ENCODE measurements around the gene AGPAT2. TPM values are rescaled to one million over a fixed set of nuclear protein-coding genes. Genes with fewer than 3 reads are reported as not detected.

AGPAT2 gene
- total RNA-seq, 1 experiment from 2014 or later = 40.4 TPM

- CTCF ChIA-PET = no interaction called here
- DNase-seq = no peak
- no TSS peak for BruUV-seq (replicated peaks)
These were observed 45.4 kb upstream of the AGPAT2 start for GRCh38 chr9:136732444-136733178.

GRCh38 chr9:136729926-136730325 is 42.7 kb upstream of the AGPAT2 start:
- H3K9me3 Mint-ChIP-seq (ENCODE audit: low read depth, unreplicated experiment) = no peaks in the 10 kb centered on the region
- CTCF ChIA-PET = no interaction called here
- no peak for TF ChIP-seq CTCF (IDR thresholded peaks at IDR 0.05; ENCODE audit: unreplicated experiment)
- DNase-seq = no peak
- H3K4me1 Mint-ChIP-seq (ENCODE audit: low read depth, unreplicated experiment) = peaks cover 10% of the 10 kb centered on the region
- TSS peak; percentile 13 for BruUV-seq (replicated peaks)
- H3K4me3 Mint-ChIP-seq (ENCODE audit: low read depth, unreplicated experiment) = no peak overlapping the region
- no peaks in the 10 kb centered on the region for H3K27me3 Mint-ChIP-seq (ENCODE audit: unreplicated experiment)
- intact Hi-C loops (cut with micrococcal nuclease; ENCODE audit: unreplicated experiment) = no loop called here
- H3K27ac Mint-ChIP-seq (ENCODE audit: unreplicated experiment) = no peak overlapping the region
- peaks cover 41% of the 10 kb centered on the region for H3K36me3 Mint-ChIP-seq (ENCODE audit: insufficient read depth, unreplicated experiment)

More at GRCh38 chr9:136732444-136733178, 45.4 kb upstream of the AGPAT2 start:
- no peak for TF ChIP-seq CTCF (IDR thresholded peaks at IDR 0.05; ENCODE audit: unreplicated experiment)
- H3K4me1 Mint-ChIP-seq (ENCODE audit: low read depth, unreplicated experiment) = no peaks in the 10 kb centered on the region
- H3K36me3 Mint-ChIP-seq (ENCODE audit: insufficient read depth, unreplicated experiment) = peaks cover 18% of the 10 kb centered on the region
- no peaks in the 10 kb centered on the region for H3K9me3 Mint-ChIP-seq (ENCODE audit: low read depth, unreplicated experiment)
- intact Hi-C loops (cut with micrococcal nuclease; ENCODE audit: unreplicated experiment) = no loop called here
- no peak overlapping the region for H3K4me3 Mint-ChIP-seq (ENCODE audit: low read depth, unreplicated experiment)
- no peak overlapping the region for H3K27ac Mint-ChIP-seq (ENCODE audit: unreplicated experiment)
- peaks cover 9% of the 10 kb centered on the region for H3K27me3 Mint-ChIP-seq (ENCODE audit: unreplicated experiment)

GRCh38 chr9:136729144-136729543 is 41.9 kb upstream of the AGPAT2 start:
- no peak for TF ChIP-seq CTCF (IDR thresholded peaks at IDR 0.05; ENCODE audit: unreplicated experiment)
- Mint-ChIP-seq H3K36me3 (ENCODE audit: insufficient read depth, unreplicated experiment) (peaks cover 49% of the 10 kb centered on the region), H3K27me3 (ENCODE audit: unreplicated experiment) (no peaks in the 10 kb centered on the region), H3K27ac (ENCODE audit: unreplicated experiment) (no peak overlapping the region), H3K4me1 (ENCODE audit: low read depth, unreplicated experiment) (peaks cover 10% of the 10 kb centered on the region), H3K9me3 (ENCODE audit: low read depth, unreplicated experiment) (no peaks in the 10 kb centered on the region), H3K4me3 (ENCODE audit: low read depth, unreplicated experiment) (peak overlapping the region; percentile 81)
- CTCF ChIA-PET = interaction anchor here (0.9 kb wide), 1 partner anchor 15 kb away, joined by 3 read pairs; no protein-coding TSS in a partner anchor
- DNase-seq = no peak
- intact Hi-C loops (cut with micrococcal nuclease; ENCODE audit: unreplicated experiment) = no loop called here
- BruUV-seq (replicated peaks) = no TSS peak

GRCh38 chr9:136728548-136729123 is 41.4 kb upstream of the AGPAT2 start:
- no peak for DNase-seq
- Mint-ChIP-seq H3K27ac (ENCODE audit: unreplicated experiment) (no peak overlapping the region), H3K4me3 (ENCODE audit: low read depth, unreplicated experiment) (peak overlapping the region; percentile 81), H3K36me3 (ENCODE audit: insufficient read depth, unreplicated experiment) (peaks cover 52% of the 10 kb centered on the region), H3K9me3 (ENCODE audit: low read depth, unreplicated experiment) (no peaks in the 10 kb centered on the region), H3K4me1 (ENCODE audit: low read depth, unreplicated experiment) (peaks cover 10% of the 10 kb centered on the region), H3K27me3 (ENCODE audit: unreplicated experiment) (no peaks in the 10 kb centered on the region)
- no TSS peak for BruUV-seq (replicated peaks)
- no peak for TF ChIP-seq CTCF (IDR thresholded peaks at IDR 0.05; ENCODE audit: unreplicated experiment)
- intact Hi-C loops (cut with micrococcal nuclease; ENCODE audit: unreplicated experiment) = no loop called here
- CTCF ChIA-PET = interaction anchor here (0.9 to 1.4 kb wide), 2 partner anchors 10 to 14 kb away, joined by 3 read pairs; no protein-coding TSS in a partner anchor

Measured in Calu3 (cell line).